ENCODE measurements around the gene CHAF1A.

CHAF1A gene

DNA sequence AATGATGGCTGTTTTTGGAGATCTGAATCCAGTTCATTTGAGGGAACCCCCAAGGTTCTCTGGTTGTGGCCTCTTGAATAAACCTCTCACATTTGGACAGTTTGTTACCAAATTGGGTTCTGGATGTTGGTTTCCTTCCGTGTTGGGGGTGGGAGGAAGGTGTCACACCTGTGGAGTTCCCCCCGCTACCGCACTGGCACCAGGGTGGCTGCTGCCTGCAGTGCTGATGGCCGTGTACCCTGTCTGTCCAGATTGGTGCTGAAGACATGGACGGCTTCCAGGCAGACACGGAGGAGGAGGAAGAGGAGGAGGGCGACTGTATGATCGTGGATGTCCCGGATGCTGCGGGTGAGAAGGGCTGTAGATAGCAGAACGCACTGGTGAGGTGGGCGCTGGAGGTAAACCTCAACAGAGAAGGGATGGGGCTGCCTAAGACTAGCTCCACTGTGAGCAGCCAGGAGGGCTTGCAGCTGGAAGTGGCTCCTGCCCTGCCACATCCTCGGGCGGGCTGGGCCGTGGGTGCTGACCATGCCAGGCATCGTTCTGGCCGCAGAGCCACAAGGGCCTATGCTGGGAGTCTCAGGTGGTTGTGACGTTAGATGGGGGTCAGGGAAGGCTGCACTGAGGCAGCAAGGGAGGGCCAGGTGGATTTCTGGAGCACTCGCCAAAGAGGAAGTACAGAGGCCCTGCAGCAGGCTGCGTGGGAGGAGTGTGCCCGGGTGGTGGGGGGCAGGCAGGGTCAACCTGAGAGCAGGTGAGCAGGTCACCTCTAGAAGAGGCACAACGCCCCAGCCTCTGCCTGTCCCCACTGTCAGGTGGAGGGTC lies 39.8 kb downstream of the CHAF1A start:
- no peak overlapping the region for H3K27ac ChIP-seq
- no peak for TF ChIP-seq ZFX (IDR thresholded peaks at IDR 0.05; ENCODE audit: borderline replicate concordance)
- no peak for TF ChIP-seq CTCF (IDR thresholded peaks at IDR 0.05)

- TF ChIP-seq ZFX (IDR thresholded peaks at IDR 0.05; ENCODE audit: borderline replicate concordance) (no peak), CTCF (IDR thresholded peaks at IDR 0.05) (no peak)
- no peak overlapping the region for H3K27ac ChIP-seq
Measured at GRCh38 chr19:4442819-4443146, 40.3 kb downstream of the CHAF1A start.

DNA sequence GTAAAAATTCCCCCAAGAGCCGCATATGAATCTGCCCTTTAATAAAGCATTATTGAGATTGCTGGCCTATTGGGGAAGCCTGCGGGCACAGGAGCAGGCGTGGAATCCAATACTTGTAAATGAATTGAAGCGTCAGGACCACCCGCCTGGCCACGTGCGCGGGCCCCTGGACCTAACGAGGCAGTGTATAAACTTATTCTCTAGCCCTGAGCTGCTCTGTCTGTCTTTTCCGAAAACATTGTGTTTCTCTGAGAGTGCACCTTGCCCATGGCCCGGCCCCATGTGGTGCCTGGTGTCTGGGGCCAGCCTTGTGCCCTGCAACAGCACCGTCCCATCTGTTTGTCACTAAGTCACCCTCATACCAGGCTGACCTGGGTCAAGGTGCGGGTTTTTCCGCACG lies 40.7 kb downstream of the CHAF1A start:
- TF ChIP-seq ZFX (IDR thresholded peaks at IDR 0.05; ENCODE audit: borderline replicate concordance), result no peak
- TF ChIP-seq CTCF (IDR thresholded peaks at IDR 0.05), result no peak
- no peak overlapping the region for H3K27ac ChIP-seq

DNA sequence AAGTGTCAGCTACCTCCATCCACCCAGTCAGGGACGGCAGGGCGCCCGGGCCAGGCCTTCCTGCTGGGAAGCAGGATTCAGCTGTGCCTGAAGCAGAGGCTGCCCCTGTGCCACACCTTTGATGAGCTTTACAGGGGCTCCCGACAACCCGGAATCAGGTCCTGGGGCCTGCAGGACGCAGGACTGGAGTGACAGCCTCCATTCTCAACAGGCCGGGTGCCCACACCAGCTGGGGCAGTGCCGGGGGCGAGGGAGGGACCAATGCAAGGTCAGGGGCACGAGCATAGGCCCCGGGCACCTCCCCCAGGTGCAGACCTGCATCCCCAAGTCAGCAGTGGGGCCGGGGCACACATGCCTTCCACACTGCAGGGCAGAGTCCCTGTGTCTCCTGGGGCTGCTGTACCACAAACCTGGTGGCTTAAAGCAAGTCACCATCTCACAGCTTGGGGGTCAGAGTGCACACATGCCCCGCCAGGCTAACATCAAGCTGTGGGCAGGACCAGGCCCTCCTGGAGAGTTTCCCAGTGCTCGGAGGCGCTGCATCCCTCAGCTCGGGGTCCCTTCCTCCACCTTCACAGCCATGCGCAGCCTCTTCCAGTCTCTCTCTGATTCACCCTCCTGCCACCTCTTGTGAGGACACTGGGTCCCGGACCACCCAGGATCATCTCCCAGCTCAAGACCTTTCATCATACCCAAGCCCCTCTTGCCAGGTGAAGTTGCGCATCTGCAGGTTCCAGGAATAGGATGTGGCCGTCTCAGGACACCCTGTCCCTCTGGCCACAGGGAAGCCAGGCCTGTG lies 41.7 kb downstream of the CHAF1A start:
- TF ChIP-seq ZFX (IDR thresholded peaks at IDR 0.05; ENCODE audit: borderline replicate concordance) (no peak), CTCF (IDR thresholded peaks at IDR 0.05) (no peak)

GRCh38 chr19:4444765-4445741 lies 42.6 kb downstream of the CHAF1A start:
- peak overlapping the region; percentile 15; the same call in 1 of the 2 replicates for H3K27ac ChIP-seq
- no peak for TF ChIP-seq ZFX (IDR thresholded peaks at IDR 0.05; ENCODE audit: borderline replicate concordance)
- TF ChIP-seq CTCF (IDR thresholded peaks at IDR 0.05), result no peak

More for the DNA sequence above, 41.7 kb downstream of the CHAF1A start:
- no peak overlapping the region for H3K27ac ChIP-seq

DNA sequence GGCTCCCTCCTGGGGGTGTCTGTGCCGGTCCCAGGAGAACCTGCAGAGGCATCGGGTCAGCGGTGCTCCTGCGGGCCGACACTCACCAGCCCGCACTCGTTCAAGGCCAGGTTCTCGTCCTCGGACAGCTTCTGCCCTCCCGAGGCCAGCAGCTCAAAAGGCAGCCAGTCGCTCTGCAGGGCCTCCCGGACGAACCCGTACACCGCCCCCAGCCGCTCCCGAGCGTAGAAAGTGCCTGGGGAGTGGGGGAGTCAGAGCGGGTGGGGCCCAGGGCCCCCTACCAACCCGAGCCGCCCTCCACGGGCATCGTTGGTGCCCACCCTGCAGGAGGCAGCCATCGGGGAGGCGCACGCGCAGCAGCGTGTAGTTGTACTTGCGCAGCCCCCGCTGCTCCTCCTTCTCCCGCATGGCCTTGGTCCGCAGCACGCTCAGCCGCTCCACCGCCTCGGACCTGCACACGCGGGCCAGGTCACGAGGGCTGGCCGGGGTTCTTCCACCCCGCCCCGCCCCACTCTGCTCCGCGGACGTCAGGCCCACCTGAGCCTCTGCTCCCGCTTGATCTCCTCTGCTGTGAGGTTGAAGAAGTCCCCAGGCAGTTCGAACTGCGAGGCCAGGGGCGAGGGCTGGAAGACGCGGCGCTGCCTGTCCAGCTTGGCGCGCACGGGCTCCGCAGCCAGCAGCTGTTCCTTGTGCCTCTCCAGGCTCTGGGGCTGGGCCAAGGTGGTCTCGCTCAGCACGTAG lies 43.7 kb downstream of the CHAF1A start:
- no peak overlapping the region for H3K27ac ChIP-seq
- TF ChIP-seq ZFX (IDR thresholded peaks at IDR 0.05; ENCODE audit: borderline replicate concordance) (no peak), CTCF (IDR thresholded peaks at IDR 0.05) (no peak)

All from 22Rv1 (cell line).